Stimulated activated naive B cell treated with anti-CD40 and anti-IgM and Interleukin-4, amounts not matched to agents 10 μg/mL and 1 μg/mL and 100 μg/mL, for 72 hours (primary cell): ENCODE measurements around the gene SRC.

ENCODE experiments used
- ATAC-seq, 2 donors: fragments of 150-1000 bp; cut with Tn5 transposase; replicated peaks; 2 replicates each; pipeline ENCODE4 v1.10.0; 2021; ENCODE audit warnings: moderate library complexity in 1 of 2
- DNase-seq: peaks from one replicate; pipeline ENCODE4 v3.0.0; 2021
- H3K27ac Mint-ChIP-seq: one replicate; pipeline ENCODE4 v1.8.0; 2022; ENCODE audit warnings: mild to moderate bottlenecking, mixed read lengths
- H3K27me3 Mint-ChIP-seq, 2 donors: one replicate each; pipeline ENCODE4 v1.8.0; 2022; ENCODE audit warnings: mixed read lengths in 2 of 2
- H3K36me3 Mint-ChIP-seq, 2 donors: one replicate each; pipeline ENCODE4 v1.8.0; 2022; ENCODE audit warnings: mixed read lengths in 2 of 2, mild to moderate bottlenecking in 1 of 2
- H3K4me1 Mint-ChIP-seq, 2 donors: one replicate each; pipeline ENCODE4 v1.8.0; 2022; ENCODE audit warnings: mixed read lengths in 2 of 2, mild to moderate bottlenecking in 1 of 2
- H3K4me3 Mint-ChIP-seq, 2 donors: one replicate each; pipeline ENCODE4 v1.8.0; 2022; ENCODE audit warnings: mild to moderate bottlenecking in 2 of 2, mixed read lengths in 2 of 2, moderate library complexity in 1 of 2
- H3K9me3 Mint-ChIP-seq, 2 donors: one replicate each; pipeline ENCODE4 v1.8.0; 2022; ENCODE audit warnings: mixed read lengths in 2 of 2, mild to moderate bottlenecking in 1 of 2

The SRC gene

DNA sequence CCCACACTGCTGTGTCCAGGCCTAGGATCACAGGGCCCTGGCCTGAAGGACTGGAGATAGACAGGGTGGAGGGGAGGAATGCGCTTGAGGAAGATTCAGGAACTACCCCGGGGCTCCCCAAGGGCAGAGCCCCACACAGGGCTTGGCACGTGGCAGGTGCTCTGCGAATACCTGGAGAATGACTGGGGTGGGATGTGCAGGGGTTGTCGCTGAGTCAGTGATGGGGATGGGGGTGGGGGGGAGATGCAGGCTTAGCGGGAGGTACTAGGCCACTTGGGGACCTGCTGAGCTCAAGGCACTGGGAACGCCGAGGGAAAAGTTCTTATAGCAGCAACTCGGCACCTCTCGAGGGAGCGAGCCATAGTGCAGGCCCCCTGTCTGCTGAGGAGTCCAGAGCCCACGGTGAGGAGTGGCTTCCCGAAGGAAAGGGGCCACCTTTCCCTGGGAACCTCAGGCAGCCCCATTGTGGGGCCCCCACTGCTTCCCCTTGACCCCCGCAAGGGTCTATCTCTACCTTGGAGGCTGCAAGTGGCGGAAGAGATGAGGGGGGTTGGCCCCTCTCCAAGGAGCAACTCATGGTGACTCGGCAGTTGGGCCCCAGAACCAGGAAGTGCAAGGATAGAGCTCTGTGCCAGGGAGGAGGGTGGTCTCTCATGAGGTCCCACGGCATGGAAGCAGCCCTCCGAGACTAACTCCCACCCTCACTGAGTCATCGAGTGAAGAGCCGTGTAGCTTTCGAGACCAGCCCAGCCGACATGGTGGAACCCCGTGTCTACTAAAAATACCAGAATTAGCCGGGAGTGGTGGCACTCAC, 33.1 kb downstream of the SRC start:
- DNase-seq (no peak), ATAC-seq (no peak)
- no peaks in the 10 kb centered on the region for H3K9me3 Mint-ChIP-seq
- H3K27me3 Mint-ChIP-seq: no peaks in the 10 kb centered on the region
- H3K4me1 Mint-ChIP-seq: peaks cover 55 to 87% of the 10 kb centered on the region in 2 donors
- H3K36me3 Mint-ChIP-seq: peaks cover 57 to 83% of the 10 kb centered on the region in 2 donors
- peak overlapping the region; percentile 77 for H3K27ac Mint-ChIP-seq
- peak overlapping the region in 1 of 2 donors; percentile 61 for H3K4me3 Mint-ChIP-seq

DNA sequence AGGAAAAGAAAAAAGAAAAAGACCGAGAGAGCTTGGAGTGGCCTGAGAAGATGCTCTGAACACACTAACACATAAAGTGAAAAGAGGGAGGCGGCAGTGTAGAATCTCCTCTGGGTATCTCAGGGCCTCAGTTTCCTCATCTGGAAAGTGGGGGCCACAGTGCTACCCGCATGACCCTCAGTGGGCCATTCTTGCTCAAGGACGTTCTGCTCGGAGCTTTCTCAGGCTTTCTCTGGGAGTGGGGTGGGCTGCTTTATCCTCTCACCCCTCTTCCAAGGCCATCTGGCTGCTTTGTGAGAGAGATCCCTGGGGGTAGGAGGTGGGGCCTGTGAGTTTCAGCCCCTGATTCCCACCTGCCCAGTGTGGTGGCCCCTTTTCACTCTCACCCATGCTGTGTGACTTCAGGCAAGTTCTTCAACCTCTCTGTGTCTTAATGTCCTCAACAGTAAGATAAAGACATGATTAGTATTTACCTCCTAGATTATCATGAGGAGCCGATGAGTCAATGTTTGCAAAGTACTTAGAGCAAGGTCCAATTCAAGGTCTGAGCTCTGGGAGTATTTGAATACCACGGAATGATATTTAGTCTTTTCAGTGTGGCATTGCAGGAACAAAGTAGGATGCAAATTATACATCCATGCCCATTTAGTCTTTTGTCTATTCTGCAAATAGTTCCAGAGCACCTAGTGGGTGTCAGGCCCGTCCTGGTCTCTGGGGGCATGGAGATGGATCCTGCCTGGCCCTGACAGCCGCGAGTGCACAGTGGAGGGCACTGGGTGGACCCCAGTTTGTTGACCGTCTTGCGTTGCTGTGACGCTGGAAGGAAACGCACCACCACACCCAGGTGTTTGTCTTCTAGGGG, 34.3 kb downstream of the SRC start:
- H3K4me1 Mint-ChIP-seq: peaks cover 58 to 89% of the 10 kb centered on the region in 2 donors

GRCh38 chr20:37380864-37381579, 35.1 kb downstream of the SRC start:
- DNase-seq (no peak), ATAC-seq (no peak)
- Mint-ChIP-seq H3K27ac (no peak overlapping the region), H3K4me1 (peaks cover 55 to 81% of the 10 kb centered on the region in 2 donors), H3K9me3 (no peaks in the 10 kb centered on the region), H3K27me3 (no peaks in the 10 kb centered on the region), H3K4me3 (no peak overlapping the region), H3K36me3 (peaks cover 55 to 81% of the 10 kb centered on the region in 2 donors)

More for the DNA sequence above, 34.3 kb downstream of the SRC start:
- ATAC-seq: no peak
- Mint-ChIP-seq H3K36me3 (peaks cover 57 to 82% of the 10 kb centered on the region in 2 donors), H3K9me3 (no peaks in the 10 kb centered on the region), H3K27me3 (no peaks in the 10 kb centered on the region), H3K27ac (peak overlapping the region; percentile 37), H3K4me3 (no peak overlapping the region)
- DNase-seq: no peak

- Mint-ChIP-seq H3K27ac (peak overlapping the region; percentile 94), H3K4me1 (peaks cover 55 to 81% of the 10 kb centered on the region in 2 donors), H3K4me3 (peak overlapping the region; percentile 34 to 54), H3K36me3 (peaks cover 57 to 83% of the 10 kb centered on the region in 2 donors), H3K9me3 (no peaks in the 10 kb centered on the region), H3K27me3 (no peaks in the 10 kb centered on the region)
- DNase-seq: peak; percentile 41
- peak; percentile 14 to 32 for ATAC-seq
Observed at GRCh38 chr20:37381621-37382471, 35.9 kb downstream of the SRC start.

GRCh38 chr20:37382482-37383120, 36.7 kb downstream of the SRC start:
- H3K9me3 Mint-ChIP-seq: no peaks in the 10 kb centered on the region
- ATAC-seq: peak in 1 of 2 donors; percentile 16
- H3K4me1 Mint-ChIP-seq: peaks cover 51 to 76% of the 10 kb centered on the region in 2 donors
- peaks cover 57 to 82% of the 10 kb centered on the region in 2 donors for H3K36me3 Mint-ChIP-seq
- H3K27ac Mint-ChIP-seq: peak overlapping the region; percentile 94
- no peak for DNase-seq
- H3K4me3 Mint-ChIP-seq: peak overlapping the region; percentile 54 to 66
- H3K27me3 Mint-ChIP-seq: no peaks in the 10 kb centered on the region

- DNase-seq (peak; percentile 52), ATAC-seq (peak; percentile 53 to 55)
- Mint-ChIP-seq H3K36me3 (peaks cover 59 to 82% of the 10 kb centered on the region in 2 donors), H3K4me3 (peak overlapping the region; percentile 66 to 82), H3K9me3 (no peaks in the 10 kb centered on the region), H3K4me1 (peaks cover 48 to 69% of the 10 kb centered on the region in 2 donors), H3K27ac (peak overlapping the region; percentile 94), H3K27me3 (no peaks in the 10 kb centered on the region)
Observed at GRCh38 chr20:37383229-37383989, 37.5 kb downstream of the SRC start.

GRCh38 chr20:37384683-37385174, 38.8 kb downstream of the SRC start:
- ATAC-seq (peak; percentile 68 to 76), DNase-seq (peak; percentile 77)
- Mint-ChIP-seq H3K4me3 (peak overlapping the region; percentile 78 to 82), H3K9me3 (no peaks in the 10 kb centered on the region), H3K27me3 (no peaks in the 10 kb centered on the region), H3K27ac (peak overlapping the region; percentile 89), H3K36me3 (peaks cover 60 to 80% of the 10 kb centered on the region in 2 donors), H3K4me1 (peaks cover 39 to 57% of the 10 kb centered on the region in 2 donors)

GRCh38 chr20:37385176-37385575, 39.2 kb downstream of the SRC start:
- H3K4me3 Mint-ChIP-seq: peak overlapping the region; percentile 78 to 82
- DNase-seq: no peak
- ATAC-seq: no peak
- peak overlapping the region; percentile 89 for H3K27ac Mint-ChIP-seq
- H3K36me3 Mint-ChIP-seq: peaks cover 63 to 81% of the 10 kb centered on the region in 2 donors
- H3K4me1 Mint-ChIP-seq: peaks cover 38 to 55% of the 10 kb centered on the region in 2 donors
- no peaks in the 10 kb centered on the region for H3K9me3 Mint-ChIP-seq
- no peaks in the 10 kb centered on the region for H3K27me3 Mint-ChIP-seq

GRCh38 chr20:37385659-37386504, 39.9 kb downstream of the SRC start:
- no peak for DNase-seq
- no peaks in the 10 kb centered on the region for H3K9me3 Mint-ChIP-seq
- no peak overlapping the region for H3K27ac Mint-ChIP-seq
- H3K36me3 Mint-ChIP-seq: peaks cover 64 to 79% of the 10 kb centered on the region in 2 donors
- H3K27me3 Mint-ChIP-seq: no peaks in the 10 kb centered on the region
- ATAC-seq: no peak
- peak overlapping the region in 1 of 2 donors; percentile 23 for H3K4me3 Mint-ChIP-seq
- peaks cover 33 to 48% of the 10 kb centered on the region in 2 donors for H3K4me1 Mint-ChIP-seq

GRCh38 chr20:37386505-37387251, 40.7 kb downstream of the SRC start:
- H3K27ac Mint-ChIP-seq: peak overlapping the region; percentile 62
- H3K27me3 Mint-ChIP-seq: no peaks in the 10 kb centered on the region
- H3K9me3 Mint-ChIP-seq: no peaks in the 10 kb centered on the region
- H3K4me3 Mint-ChIP-seq: peak overlapping the region in 1 of 2 donors; percentile 23
- DNase-seq (no peak), ATAC-seq (no peak)
- H3K36me3 Mint-ChIP-seq: peaks cover 67 to 79% of the 10 kb centered on the region in 2 donors
- peaks cover 30 to 40% of the 10 kb centered on the region in 2 donors for H3K4me1 Mint-ChIP-seq
